Measurements from ENCODE around the gene RUNDC3A.

Gene RUNDC3A

DNA sequence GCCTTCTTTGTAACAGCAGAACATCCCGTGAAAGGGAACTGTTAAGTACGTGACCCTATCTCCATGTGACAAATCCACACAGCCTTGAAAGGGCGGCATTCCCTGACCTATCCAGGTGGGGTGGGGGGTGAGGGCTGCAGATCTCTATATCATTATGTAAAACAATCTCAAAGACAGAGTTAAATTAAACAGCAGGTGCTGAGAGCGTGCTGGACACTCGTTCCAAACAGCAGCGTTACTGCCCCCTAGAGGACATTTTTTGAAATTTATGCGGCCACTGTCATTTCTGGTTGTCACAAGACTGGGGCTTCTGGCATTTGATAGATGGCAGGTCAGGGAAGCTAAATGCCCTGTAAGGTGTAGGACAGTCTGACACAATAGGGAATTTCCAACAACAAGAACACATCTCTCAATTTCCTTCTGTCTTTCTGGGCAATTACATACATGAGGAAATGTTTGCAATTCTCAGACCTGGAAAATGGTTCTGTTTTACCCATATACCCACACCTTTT is 22.9 kb downstream of the RUNDC3A start:
- H3K27ac ChIP-seq (ENCODE audit: low read length) = no peak overlapping the region
- no peaks in the 10 kb centered on the region for H3K79me2 ChIP-seq (ENCODE audit: insufficient read depth, low read length)
- H3K4me2 ChIP-seq (ENCODE audit: insufficient read depth, low read length) = peak overlapping the region; percentile 49
- peak; percentile 71 for DNase-seq
- H3K9ac ChIP-seq (ENCODE audit: low read depth, low read length) = no peak overlapping the region
- H3K4me3 ChIP-seq (ENCODE audit: low read depth in 1 of 2, low read length in 2 of 2) = 0 out of 4 replicates have a peak overlapping the region, but pooled peaks of 1 of the 2 experiments have one; percentile 14
- H3K9me3 ChIP-seq (ENCODE audit: insufficient read depth, low read length, severe bottlenecking) = no peaks in the 10 kb centered on the region
- H3K4me1 ChIP-seq (ENCODE audit: insufficient read depth, low read length) = peaks cover 15% of the 10 kb centered on the region
- no peak for TF ChIP-seq EZH2 (IDR thresholded peaks at IDR 0.05; ENCODE audit: borderline replicate concordance, low read depth, low read length, severe bottlenecking)
- TF ChIP-seq, protein P1, sequence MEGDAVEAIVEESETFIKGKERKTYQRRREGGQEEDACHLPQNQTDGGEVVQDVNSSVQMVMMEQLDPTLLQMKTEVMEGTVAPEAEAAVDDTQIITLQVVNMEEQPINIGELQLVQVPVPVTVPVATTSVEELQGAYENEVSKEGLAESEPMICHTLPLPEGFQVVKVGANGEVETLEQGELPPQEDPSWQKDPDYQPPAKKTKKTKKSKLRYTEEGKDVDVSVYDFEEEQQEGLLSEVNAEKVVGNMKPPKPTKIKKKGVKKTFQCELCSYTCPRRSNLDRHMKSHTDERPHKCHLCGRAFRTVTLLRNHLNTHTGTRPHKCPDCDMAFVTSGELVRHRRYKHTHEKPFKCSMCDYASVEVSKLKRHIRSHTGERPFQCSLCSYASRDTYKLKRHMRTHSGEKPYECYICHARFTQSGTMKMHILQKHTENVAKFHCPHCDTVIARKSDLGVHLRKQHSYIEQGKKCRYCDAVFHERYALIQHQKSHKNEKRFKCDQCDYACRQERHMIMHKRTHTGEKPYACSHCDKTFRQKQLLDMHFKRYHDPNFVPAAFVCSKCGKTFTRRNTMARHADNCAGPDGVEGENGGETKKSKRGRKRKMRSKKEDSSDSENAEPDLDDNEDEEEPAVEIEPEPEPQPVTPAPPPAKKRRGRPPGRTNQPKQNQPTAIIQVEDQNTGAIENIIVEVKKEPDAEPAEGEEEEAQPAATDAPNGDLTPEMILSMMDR (IDR thresholded peaks at IDR 0.05; ENCODE audit: borderline replicate concordance, extremely low read depth, low read length, poor library complexity, severe bottlenecking) = peak; percentile 90
- ATAC-seq (ENCODE audit: insufficient read depth, low read depth) = peak; percentile 40; the same call in 2 of the 3 replicates
- peak overlapping the region; percentile 70 for H2AFZ ChIP-seq (ENCODE audit: low read depth, low read length)
- no peaks in the 10 kb centered on the region for H3K36me3 ChIP-seq (ENCODE audit: insufficient read depth, low read length)
- no peaks in the 10 kb centered on the region for H4K20me1 ChIP-seq (ENCODE audit: insufficient read depth, low read length)
- no peaks in the 10 kb centered on the region for H3K27me3 ChIP-seq (ENCODE audit: insufficient read depth, low read length, poor library complexity)

DNA sequence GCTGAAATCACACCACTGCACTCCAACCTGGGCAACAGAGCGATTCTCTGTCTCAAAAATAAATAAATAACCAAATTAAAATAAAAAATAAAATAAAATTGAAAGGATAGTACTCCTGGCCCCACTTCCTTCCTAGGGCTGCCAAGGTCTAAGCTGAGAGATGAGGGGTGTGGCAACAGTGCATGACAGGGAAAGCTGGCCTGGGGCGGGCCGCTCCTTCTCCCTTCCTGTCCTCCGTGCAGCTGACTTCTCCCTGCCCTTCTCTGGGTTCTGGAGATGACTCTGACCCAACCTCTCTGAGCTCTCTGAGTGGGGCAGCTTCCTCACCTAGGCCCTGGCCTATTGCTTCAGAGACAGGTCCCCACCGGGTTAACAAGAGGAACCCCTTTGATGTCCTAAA is 25.0 kb downstream of the RUNDC3A start:
- TF ChIP-seq, protein P1 (IDR thresholded peaks at IDR 0.05; ENCODE audit: borderline replicate concordance, extremely low read depth, low read length, poor library complexity, severe bottlenecking) = no peak
- no peak for TF ChIP-seq EZH2 (IDR thresholded peaks at IDR 0.05; ENCODE audit: borderline replicate concordance, low read depth, low read length, severe bottlenecking)
- no peaks in the 10 kb centered on the region for H3K27me3 ChIP-seq (ENCODE audit: insufficient read depth, low read length, poor library complexity)
- H3K4me3 ChIP-seq (ENCODE audit: low read depth in 1 of 2, low read length in 2 of 2) = no peak overlapping the region
- no peak overlapping the region for H3K27ac ChIP-seq (ENCODE audit: low read length)
- no peaks in the 10 kb centered on the region for H4K20me1 ChIP-seq (ENCODE audit: insufficient read depth, low read length)
- no peak overlapping the region for H3K9ac ChIP-seq (ENCODE audit: low read depth, low read length)
- H3K79me2 ChIP-seq (ENCODE audit: insufficient read depth, low read length) = no peaks in the 10 kb centered on the region
- H3K4me1 ChIP-seq (ENCODE audit: insufficient read depth, low read length) = peaks cover 5% of the 10 kb centered on the region
- H3K9me3 ChIP-seq (ENCODE audit: insufficient read depth, low read length, severe bottlenecking) = no peaks in the 10 kb centered on the region
- H3K4me2 ChIP-seq (ENCODE audit: insufficient read depth, low read length) = no peak overlapping the region
- no peaks in the 10 kb centered on the region for H3K36me3 ChIP-seq (ENCODE audit: insufficient read depth, low read length)
- DNase-seq (no peak), ATAC-seq (ENCODE audit: insufficient read depth, low read depth) (no peak)
- H2AFZ ChIP-seq (ENCODE audit: low read depth, low read length) = no peak overlapping the region

DNA sequence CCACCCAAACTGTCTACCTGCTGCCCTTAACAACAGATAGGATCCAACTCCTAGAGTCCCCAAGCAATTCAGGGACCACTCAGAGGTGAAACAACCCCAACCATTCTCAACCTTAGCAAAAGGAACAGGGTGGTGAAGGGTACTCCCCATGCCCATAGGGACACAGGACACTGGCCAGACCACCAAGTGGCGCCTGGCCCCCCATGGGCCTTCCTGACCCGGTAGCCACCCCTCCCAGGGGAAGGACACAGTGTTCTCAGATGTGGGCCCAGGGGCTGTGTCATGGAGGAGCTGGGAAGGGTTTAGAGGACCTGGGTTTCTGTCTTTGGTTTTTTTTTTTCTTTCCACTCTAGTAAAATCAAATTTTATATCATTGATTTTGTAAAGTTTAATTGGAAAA is 25.9 kb downstream of the RUNDC3A start:
- ATAC-seq (ENCODE audit: insufficient read depth, low read depth) (no peak), DNase-seq (no peak)
- Histone ChIP-seq H3K36me3 (ENCODE audit: insufficient read depth, low read length) (no peaks in the 10 kb centered on the region), H3K4me1 (ENCODE audit: insufficient read depth, low read length) (peaks cover 5% of the 10 kb centered on the region), H4K20me1 (ENCODE audit: insufficient read depth, low read length) (no peaks in the 10 kb centered on the region), H3K27me3 (ENCODE audit: insufficient read depth, low read length, poor library complexity) (no peaks in the 10 kb centered on the region), H3K4me3 (ENCODE audit: low read depth in 1 of 2, low read length in 2 of 2) (no peak overlapping the region), H2AFZ (ENCODE audit: low read depth, low read length) (no peak overlapping the region; the same call in 1 of the 2 replicates), H3K27ac (ENCODE audit: low read length) (no peak overlapping the region), H3K9me3 (ENCODE audit: insufficient read depth, low read length, severe bottlenecking) (no peaks in the 10 kb centered on the region), H3K4me2 (ENCODE audit: insufficient read depth, low read length) (no peak overlapping the region), H3K9ac (ENCODE audit: low read depth, low read length) (no peak overlapping the region), H3K79me2 (ENCODE audit: insufficient read depth, low read length) (no peaks in the 10 kb centered on the region)
- TF ChIP-seq, protein P1 (IDR thresholded peaks at IDR 0.05; ENCODE audit: borderline replicate concordance, extremely low read depth, low read length, poor library complexity, severe bottlenecking) = no peak
- TF ChIP-seq EZH2 (IDR thresholded peaks at IDR 0.05; ENCODE audit: borderline replicate concordance, low read depth, low read length, severe bottlenecking) = no peak
